GM12878 (cell line): ENCODE results near the gene SSNA1. TPM values are rescaled to one million over a fixed set of nuclear protein-coding genes. Genes with fewer than 3 reads are reported as not detected.

ENCODE experiments used
- ATAC-seq: fragments of 200-7000 bp; cut with Tn5 transposase; 3 replicates; pipeline ENCODE4 v1.9.1; 2020; ENCODE audit warnings: mild to moderate bottlenecking, moderate library complexity
- BruUV-seq: library from RNA; stranded (reverse); fragments of 400-500 nt; replicated peaks from 2 replicates; lab custom pipeline; 2021; lab: Mats Ljungman, UMichigan
- CTCF ChIA-PET: fragments of 300-600 bp; sonication (Branson Sonifier 250); formaldehyde crosslinking; extraction: SDS; loops from one replicate; lab custom pipeline; 2021; ENCODE audit warnings: inconsistent platforms; lab: Yijun Ruan, JAX
- POLR2A ChIA-PET: fragments of 350-600 bp; formaldehyde crosslinking; extraction: SDS; loops from one replicate; lab custom pipeline; 2021; ENCODE audit warnings: inconsistent platforms; lab: Charles Lee
- RAD21 ChIA-PET: fragments of 300-600 bp; sonication (Branson Sonifier 250); formaldehyde crosslinking; loops from one replicate; lab custom pipeline; 2023; ENCODE audit warnings: antibody characterized with exemption; ENCODE audit not compliant: unreplicated experiment; lab: Charles Lee
- SMC1A ChIA-PET: fragments of 300-600 bp; sonication (Branson Sonifier 250); formaldehyde crosslinking; loops from one replicate; lab custom pipeline; 2023; ENCODE audit not compliant: unreplicated experiment, uncharacterized antibody; lab: Charles Lee
- DNase-seq: peaks from one replicate; pipeline ENCODE4 v3.0.0-alpha.2; 2011; ENCODE audit warnings: low read depth, low spot score
- FAIRE-seq: peaks from 3 replicates; lab custom pipeline; 2011; peaks lifted over from hg19 to GRCh38; lab: Jason Lieb, UNC
- H2AFZ ChIP-seq: 2 replicates; pipeline ENCODE4 v1.6.0; 2011; ENCODE audit warnings: low read depth, low read length, control low read depth; ENCODE audit not compliant: control insufficient read depth
- H3K27ac ChIP-seq: 2 replicates; pipeline ENCODE4 v1.5.1; 2011; ENCODE audit warnings: control low read depth; ENCODE audit not compliant: control insufficient read depth, insufficient read depth
- H3K27me3 ChIP-seq, 2 experiments: replicated peaks in 1 of 2; 2 replicates each; pipeline versions ENCODE4 v1.6.0 to v1.6.1; 2011; ENCODE audit warnings: low read length in 1 of 2; ENCODE audit not compliant: control insufficient read depth in 2 of 2, insufficient read depth in 2 of 2
- H3K36me3 ChIP-seq, 2 experiments: 2 replicates each; pipeline ENCODE4 v1.5.1; 2011; ENCODE audit warnings: low read length in 1 of 2; ENCODE audit not compliant: control insufficient read depth in 2 of 2, insufficient read depth in 2 of 2
- H3K4me1 ChIP-seq: 2 replicates; pipeline ENCODE4 v1.6.1; 2011; ENCODE audit warnings: mild to moderate bottlenecking, low read length, moderate library complexity, mixed read lengths; ENCODE audit not compliant: control insufficient read depth, insufficient read depth
- H3K4me2 ChIP-seq: 2 replicates; pipeline ENCODE4 v1.6.0; 2011; ENCODE audit warnings: control low read depth; ENCODE audit not compliant: control insufficient read depth, insufficient read depth
- H3K4me3 ChIP-seq: fragments of 200-600 bp; sonication (generic); 2 replicates; pipeline ENCODE4 v1.5.1; 2016
- H3K79me2 ChIP-seq: 2 replicates; pipeline ENCODE4 v1.6.0; 2011; ENCODE audit warnings: low read length; ENCODE audit not compliant: control insufficient read depth, insufficient read depth
- H3K9ac ChIP-seq: 2 replicates; pipeline ENCODE4 v1.8.0; 2011; ENCODE audit warnings: low read length, control low read depth, mixed read lengths; ENCODE audit not compliant: control insufficient read depth, insufficient read depth
- H3K9me3 ChIP-seq: replicated peaks from 3 replicates; pipeline ENCODE4 v1.5.1; 2011; ENCODE audit warnings: mild to moderate bottlenecking, low read length; ENCODE audit not compliant: control insufficient read depth, insufficient read depth
- H4K20me1 ChIP-seq: 2 replicates; pipeline ENCODE4 v1.6.0; 2011; ENCODE audit not compliant: control insufficient read depth, insufficient read depth
- CREB1 ChIP-seq: IDR thresholded peaks from 2 replicates; pipeline ENCODE4 v1.6.1; 2012; ENCODE audit warnings: low read depth, mild to moderate bottlenecking, inconsistent platforms
- FOXM1 ChIP-seq: IDR thresholded peaks from 2 replicates; pipeline ENCODE4 v1.6.1; 2012; ENCODE audit warnings: low read depth, mild to moderate bottlenecking, inconsistent platforms, low read length, moderate library complexity
- POLR2A ChIP-seq: IDR thresholded peaks from 2 replicates; pipeline ENCODE4 v1.6.1; 2011; ENCODE audit warnings: low read depth, mild to moderate bottlenecking, low read length
- WGBS: methylation state at CpG from one replicate; pipeline ENCODE4 v1.1.6; 2016; ENCODE audit warnings: low lambda C conversion rate; ENCODE audit not compliant: insufficient replicate concordance, insufficient coverage; ENCODE audit errors: missing lambda C conversion rate; 5-methylcytosine and 5-hydroxymethylcytosine counted together
- in situ Hi-C: fragments of 300-500 bp; cut with MboI; formaldehyde crosslinking; loops from 9 replicates; pipeline ENCODE4 v1.14.3; 2018; ENCODE audit warnings: mixed read lengths
- intact Hi-C: fragments of 100-400 bp; cut with micrococcal nuclease; formaldehyde crosslinking; loops from one replicate; pipeline ENCODE4 v1.14.2; 2022; ENCODE audit not compliant: unreplicated experiment
- polyA plus RNA-seq, 11 experiments: library from polyadenylated mRNA; depleted of rRNA in 4 of 11; unstranded in 6 of 11; stranded (reverse) in 5 of 11; fragments of >200 nt; fragmentation: Nextera tagmentation in 4 of 11; fragmentation: Illumina TruSeq in 1 of 11; extraction: Ambion mirVana in 4 of 11; extraction: Trizol in 1 of 11; gene quantifications; 1 replicate in 1 of 11; 2 replicates in 10 of 11; pipeline versions ENCODE4 v1.2.1 to v1.2.3, GENCODE V29; 2011 to 2016; ENCODE audit warnings: inconsistent platforms in 2 of 11, missing spikeins in 2 of 11, low read depth in 1 of 11
- total RNA-seq, 4 experiments: library from RNA; depleted of rRNA in 3 of 4; stranded (reverse); fragments of >200 nt in 3 of 4; fragmentation: Illumina TruSeq in 1 of 4; extraction: Trizol in 1 of 4; gene quantifications; 2 replicates each; pipeline versions ENCODE4 v1.2.1 to v1.2.3, GENCODE V29; 2013 to 2021
- TF ChIP-seq, protein P1 (sequence below): IDR thresholded peaks from 2 replicates; pipeline ENCODE4 v1.6.1; 2011; ENCODE audit warnings: borderline replicate concordance, low read depth, mild to moderate bottlenecking, moderate library complexity, mixed read lengths, low read length; ENCODE audit not compliant: insufficient read depth; ENCODE audit errors: extremely low read length
- TF ChIP-seq, protein P2 (sequence below): fragments of 450-650 bp; IDR thresholded peaks from 2 replicates; pipeline ENCODE4 v1.6.1; 2016; ENCODE audit warnings: mild to moderate bottlenecking
- TF ChIP-seq, protein P3 (sequence below): fragments of 450-650 bp; IDR thresholded peaks from 2 replicates; pipeline ENCODE4 v1.6.1; 2017; ENCODE audit warnings: borderline replicate concordance

Gene SSNA1
- total and polyA plus RNA-seq, 10 of the 15 experiments (the other 5 are each of a cell fraction or from before 2014, with no cell fraction given) = 0.63 to 139 (median 78.0) TPM

DNA sequence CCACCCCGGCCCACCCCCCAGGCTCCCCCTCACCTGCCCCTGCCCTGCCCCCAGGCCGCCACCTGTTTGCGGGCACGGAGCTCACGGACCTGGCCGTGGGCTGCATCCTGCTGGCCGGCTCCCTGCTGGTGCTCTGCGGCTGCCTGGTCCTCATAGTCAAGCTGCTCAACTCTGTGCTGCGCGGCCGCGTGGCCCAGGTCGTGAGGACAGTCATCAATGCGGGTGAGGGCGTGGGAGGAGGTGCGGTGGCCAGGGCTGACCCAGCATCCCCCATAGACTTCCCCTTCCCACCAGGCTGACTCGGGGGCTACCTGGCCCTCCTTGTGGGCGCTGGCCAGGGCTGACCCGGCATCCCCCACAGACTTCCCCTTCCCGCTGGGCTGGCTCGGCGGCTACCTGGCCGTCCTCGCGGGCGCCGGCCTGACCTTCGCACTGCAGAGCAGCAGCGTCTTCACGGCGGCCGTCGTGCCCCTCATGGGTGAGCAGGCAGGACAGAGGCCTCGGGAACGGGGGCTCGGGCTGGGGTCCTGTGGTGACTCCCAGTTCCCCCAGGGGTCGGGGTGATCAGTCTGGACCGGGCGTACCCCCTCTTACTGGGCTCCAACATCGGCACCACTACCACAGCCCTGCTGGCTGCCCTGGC is 45.7 kb downstream of the SSNA1 start:
- Histone ChIP-seq H3K4me3 (no peak overlapping the region), H3K79me2 (peaks cover 4% of the 10 kb centered on the region), H3K4me1 (peaks cover 25% of the 10 kb centered on the region), H3K27me3 (no peaks in the 10 kb centered on the region), H3K4me2 (no peak overlapping the region), H3K9me3 (no peaks in the 10 kb centered on the region), H4K20me1 (no peaks in the 10 kb centered on the region), H2AFZ (no peak overlapping the region), H3K27ac (no peak overlapping the region), H3K9ac (no peak overlapping the region), H3K36me3 (no peaks in the 10 kb centered on the region)
- intact Hi-C loops (no loop called here), in situ Hi-C loops (no loop called here)
- SMC1A ChIA-PET = no interaction called here
- WGBS = 42% methylated on average over 36 of the region's 40 CpGs
- ATAC-seq = no peak
- no peak for DNase-seq
- CTCF ChIA-PET = interaction anchor here (1.2 to 1.3 kb wide), 2 partner anchors 116 to 138 kb away, joined by 3 to 4 read pairs; no protein-coding TSS in a partner anchor
- POLR2A ChIA-PET = interaction anchor here (0.6 to 1.1 kb wide), 4 partner anchors 9 to 119 kb away, joined by 3 to 4 read pairs (median 3); partner anchors contain the start of genes CYSRT1 and TPRN
- TF ChIP-seq FOXM1 (no peak), CREB1 (no peak), POLR2A (no peak)
- TF ChIP-seq, protein P1, sequence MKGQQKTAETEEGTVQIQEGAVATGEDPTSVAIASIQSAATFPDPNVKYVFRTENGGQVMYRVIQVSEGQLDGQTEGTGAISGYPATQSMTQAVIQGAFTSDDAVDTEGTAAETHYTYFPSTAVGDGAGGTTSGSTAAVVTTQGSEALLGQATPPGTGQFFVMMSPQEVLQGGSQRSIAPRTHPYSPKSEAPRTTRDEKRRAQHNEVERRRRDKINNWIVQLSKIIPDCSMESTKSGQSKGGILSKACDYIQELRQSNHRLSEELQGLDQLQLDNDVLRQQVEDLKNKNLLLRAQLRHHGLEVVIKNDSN = no peak
- TF ChIP-seq, protein P2, sequence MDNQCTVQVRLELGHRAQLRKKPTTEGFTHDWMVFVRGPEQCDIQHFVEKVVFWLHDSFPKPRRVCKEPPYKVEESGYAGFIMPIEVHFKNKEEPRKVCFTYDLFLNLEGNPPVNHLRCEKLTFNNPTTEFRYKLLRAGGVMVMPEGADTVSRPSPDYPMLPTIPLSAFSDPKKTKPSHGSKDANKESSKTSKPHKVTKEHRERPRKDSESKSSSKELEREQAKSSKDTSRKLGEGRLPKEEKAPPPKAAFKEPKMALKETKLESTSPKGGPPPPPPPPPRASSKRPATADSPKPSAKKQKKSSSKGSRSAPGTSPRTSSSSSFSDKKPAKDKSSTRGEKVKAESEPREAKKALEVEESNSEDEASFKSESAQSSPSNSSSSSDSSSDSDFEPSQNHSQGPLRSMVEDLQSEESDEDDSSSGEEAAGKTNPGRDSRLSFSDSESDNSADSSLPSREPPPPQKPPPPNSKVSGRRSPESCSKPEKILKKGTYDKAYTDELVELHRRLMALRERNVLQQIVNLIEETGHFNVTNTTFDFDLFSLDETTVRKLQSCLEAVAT = no peak
- TF ChIP-seq, protein P3, sequence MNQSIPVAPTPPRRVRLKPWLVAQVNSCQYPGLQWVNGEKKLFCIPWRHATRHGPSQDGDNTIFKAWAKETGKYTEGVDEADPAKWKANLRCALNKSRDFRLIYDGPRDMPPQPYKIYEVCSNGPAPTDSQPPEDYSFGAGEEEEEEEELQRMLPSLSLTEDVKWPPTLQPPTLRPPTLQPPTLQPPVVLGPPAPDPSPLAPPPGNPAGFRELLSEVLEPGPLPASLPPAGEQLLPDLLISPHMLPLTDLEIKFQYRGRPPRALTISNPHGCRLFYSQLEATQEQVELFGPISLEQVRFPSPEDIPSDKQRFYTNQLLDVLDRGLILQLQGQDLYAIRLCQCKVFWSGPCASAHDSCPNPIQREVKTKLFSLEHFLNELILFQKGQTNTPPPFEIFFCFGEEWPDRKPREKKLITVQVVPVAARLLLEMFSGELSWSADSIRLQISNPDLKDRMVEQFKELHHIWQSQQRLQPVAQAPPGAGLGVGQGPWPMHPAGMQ = no peak
- RAD21 ChIA-PET = interaction anchor here (1.0 to 4.6 kb wide), 2 partner anchors 45 to 116 kb away, joined by 4 to 20 read pairs; partner anchors contain the start of genes ANAPC2 and SSNA1
- FAIRE-seq = no peak
- BruUV-seq = no TSS peak
